GM23338 (cell line): ENCODE results near the gene C5orf34.

ENCODE experiments used
- CREB1 ChIP-seq: fragments of 250-450 bp; sonication (Bioruptor Pico); IDR thresholded peaks from 2 replicates; pipeline ENCODE4 v1.5.0; 2020; ENCODE audit warnings: low read depth, mild to moderate bottlenecking, moderate library complexity
- CTCF ChIP-seq, 2 experiments: fragments of 200-600 bp in 1 of 2; sonication (generic) in 1 of 2; conservative IDR thresholded peaks; 2 replicates each; pipeline versions ENCODE4 v1.5.1 to v1.6.1; 2016 to 2017; ENCODE audit warnings: antibody characterized with exemption in 2 of 2, low read depth in 2 of 2, mild to moderate bottlenecking in 2 of 2, moderate library complexity in 1 of 2
- ETS1 ChIP-seq: IDR thresholded peaks from 2 replicates; pipeline ENCODE4 v1.6.1; 2016; ENCODE audit warnings: antibody characterized with exemption
- EZH2 ChIP-seq: fragments of 200-600 bp; sonication (generic); IDR thresholded peaks from one replicate; pipeline ENCODE4 v1.8.0; 2017; ENCODE audit warnings: antibody characterized with exemption, mild to moderate bottlenecking, low read depth; ENCODE audit not compliant: unreplicated experiment
- EZH2phosphoT487 ChIP-seq: fragments of 200-600 bp; sonication (generic); IDR thresholded peaks from one replicate; pipeline ENCODE4 v1.8.1; 2018; ENCODE audit warnings: antibody characterized with exemption; ENCODE audit not compliant: unreplicated experiment
- JUNB ChIP-seq: IDR thresholded peaks from one replicate; pipeline ENCODE4 v1.6.1; 2016; ENCODE audit warnings: antibody characterized with exemption; ENCODE audit not compliant: unreplicated experiment
- NANOG ChIP-seq: IDR thresholded peaks from 2 replicates; pipeline ENCODE4 v1.6.1; 2016; ENCODE audit warnings: antibody characterized with exemption, borderline replicate concordance
- POLR2AphosphoS5 ChIP-seq: IDR thresholded peaks from 2 replicates; pipeline ENCODE4 v1.6.1; 2016; ENCODE audit warnings: antibody characterized with exemption, low read depth
- REST ChIP-seq: IDR thresholded peaks from one replicate; pipeline ENCODE4 v1.6.1; 2018; ENCODE audit warnings: antibody characterized with exemption; ENCODE audit not compliant: unreplicated experiment
- STAT1 ChIP-seq: IDR thresholded peaks from one replicate; pipeline ENCODE4 v1.6.1; 2016; ENCODE audit warnings: antibody characterized with exemption; ENCODE audit not compliant: unreplicated experiment
- ZNF114 ChIP-seq: fragments of 250-450 bp; sonication (Bioruptor Pico); IDR thresholded peaks from 2 replicates; pipeline ENCODE4 v1.5.0; 2020; ENCODE audit warnings: mild to moderate bottlenecking, moderate library complexity
- ZNF462 ChIP-seq: fragments of 250-450 bp; sonication (Bioruptor Pico); IDR thresholded peaks from 2 replicates; pipeline ENCODE4 v1.5.0; 2020; ENCODE audit warnings: mild to moderate bottlenecking, moderate library complexity

- TF ChIP-seq REST (no peak), POLR2AphosphoS5 (no peak), CTCF (conservative IDR thresholded peaks at IDR 0.05; ENCODE audit: low read depth in 2 of 2) (no peak), STAT1 (no peak), EZH2phosphoT487 (no peak), JUNB (no peak), EZH2 (no peak), CREB1 (CRISPR knock-in tag) (no peak), ETS1 (no peak), NANOG (no peak), ZNF462 (no peak), ZNF114 (CRISPR knock-in tag) (no peak)
These were observed 36.8 kb upstream of the C5orf34 start for GRCh38 chr5:43551731-43552130.
